Uterus (tissue), 2 donors: Measurements from ENCODE around the gene LRRC26.

Experiments
- CTCF ChIP-seq, 4 experiments: fragments of 200-600 bp in 2 of 4; fragments of 450-650 bp in 2 of 4; sonication (generic) in 2 of 4; IDR thresholded peaks; one replicate each; pipeline ENCODE4 v1.5.1; 2016 to 2019; ENCODE audit warnings: antibody characterized with exemption in 4 of 4, mild to moderate bottlenecking in 2 of 4, moderate library complexity in 1 of 4
- POLR2A ChIP-seq, 2 donors: fragments of 450-650 bp; IDR thresholded peaks; one replicate each; pipeline ENCODE4 v1.6.1; 2016; ENCODE audit warnings: antibody characterized with exemption in 2 of 2, mild to moderate bottlenecking in 1 of 2, moderate library complexity in 1 of 2

GRCh38 chr9:137163365-137163715, 6.5 kb downstream of the LRRC26 start:
- TF ChIP-seq CTCF (IDR thresholded peaks at IDR 0.05) = no peak
- no peak for TF ChIP-seq POLR2A (IDR thresholded peaks at IDR 0.05)
